NCI-H2081 treated with DMSO at 0.1 percent for 48 hours (cell line): ENCODE measurements around the gene CIITA.
"Not testable (repeated sequence)": the region's sequence is repeated elsewhere in the genome, so short reads cannot be mapped to it uniquely, and the experiment has no call there.

Experiments used
- DNase-seq: peaks from one replicate; lab custom pipeline; 2025; lab: John Stamatoyannopoulos, UW

CIITA gene, protein sequence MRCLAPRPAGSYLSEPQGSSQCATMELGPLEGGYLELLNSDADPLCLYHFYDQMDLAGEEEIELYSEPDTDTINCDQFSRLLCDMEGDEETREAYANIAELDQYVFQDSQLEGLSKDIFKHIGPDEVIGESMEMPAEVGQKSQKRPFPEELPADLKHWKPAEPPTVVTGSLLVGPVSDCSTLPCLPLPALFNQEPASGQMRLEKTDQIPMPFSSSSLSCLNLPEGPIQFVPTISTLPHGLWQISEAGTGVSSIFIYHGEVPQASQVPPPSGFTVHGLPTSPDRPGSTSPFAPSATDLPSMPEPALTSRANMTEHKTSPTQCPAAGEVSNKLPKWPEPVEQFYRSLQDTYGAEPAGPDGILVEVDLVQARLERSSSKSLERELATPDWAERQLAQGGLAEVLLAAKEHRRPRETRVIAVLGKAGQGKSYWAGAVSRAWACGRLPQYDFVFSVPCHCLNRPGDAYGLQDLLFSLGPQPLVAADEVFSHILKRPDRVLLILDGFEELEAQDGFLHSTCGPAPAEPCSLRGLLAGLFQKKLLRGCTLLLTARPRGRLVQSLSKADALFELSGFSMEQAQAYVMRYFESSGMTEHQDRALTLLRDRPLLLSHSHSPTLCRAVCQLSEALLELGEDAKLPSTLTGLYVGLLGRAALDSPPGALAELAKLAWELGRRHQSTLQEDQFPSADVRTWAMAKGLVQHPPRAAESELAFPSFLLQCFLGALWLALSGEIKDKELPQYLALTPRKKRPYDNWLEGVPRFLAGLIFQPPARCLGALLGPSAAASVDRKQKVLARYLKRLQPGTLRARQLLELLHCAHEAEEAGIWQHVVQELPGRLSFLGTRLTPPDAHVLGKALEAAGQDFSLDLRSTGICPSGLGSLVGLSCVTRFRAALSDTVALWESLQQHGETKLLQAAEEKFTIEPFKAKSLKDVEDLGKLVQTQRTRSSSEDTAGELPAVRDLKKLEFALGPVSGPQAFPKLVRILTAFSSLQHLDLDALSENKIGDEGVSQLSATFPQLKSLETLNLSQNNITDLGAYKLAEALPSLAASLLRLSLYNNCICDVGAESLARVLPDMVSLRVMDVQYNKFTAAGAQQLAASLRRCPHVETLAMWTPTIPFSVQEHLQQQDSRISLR

GRCh38 chr16:10876799-10877341 is at the start of gene CIITA:
CIITA (plus strand) TSS chr16:10877202; CDS start chr16:10877331, 129 bp downstream.
- DNase-seq = no peak

DNA sequence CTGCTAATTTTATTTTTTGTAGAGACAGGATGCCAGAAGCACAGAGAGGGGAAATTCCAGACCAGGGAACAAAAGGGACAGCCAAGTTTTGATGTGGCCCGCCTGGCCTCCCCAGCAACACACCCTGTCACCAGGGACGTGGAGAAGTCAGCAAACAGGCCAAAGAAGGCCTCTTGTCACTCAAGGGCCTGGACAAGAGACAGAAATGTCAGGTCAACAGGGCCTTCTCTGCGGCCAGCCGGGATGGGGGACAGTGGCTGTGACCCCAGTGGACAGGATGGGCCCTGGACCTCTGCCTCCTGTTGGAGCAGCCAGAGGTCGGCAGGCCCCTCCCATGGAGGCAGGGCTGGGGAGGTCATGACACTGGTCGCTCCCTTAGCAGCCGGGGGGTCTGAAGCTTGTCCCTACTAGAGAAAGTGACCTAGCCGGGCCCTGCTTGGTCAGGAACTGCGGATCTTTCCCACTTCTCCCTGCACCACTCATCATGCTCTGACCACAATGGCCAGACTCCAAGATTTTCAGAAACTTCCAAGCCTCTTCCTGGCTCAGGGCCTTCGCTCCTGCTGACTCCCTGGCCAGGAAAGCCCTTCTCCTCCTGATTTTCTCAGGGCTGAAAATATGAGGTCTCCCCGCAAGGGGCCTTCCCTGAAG is 49.2 kb upstream of the CIITA start:
- no peak for DNase-seq

DNA sequence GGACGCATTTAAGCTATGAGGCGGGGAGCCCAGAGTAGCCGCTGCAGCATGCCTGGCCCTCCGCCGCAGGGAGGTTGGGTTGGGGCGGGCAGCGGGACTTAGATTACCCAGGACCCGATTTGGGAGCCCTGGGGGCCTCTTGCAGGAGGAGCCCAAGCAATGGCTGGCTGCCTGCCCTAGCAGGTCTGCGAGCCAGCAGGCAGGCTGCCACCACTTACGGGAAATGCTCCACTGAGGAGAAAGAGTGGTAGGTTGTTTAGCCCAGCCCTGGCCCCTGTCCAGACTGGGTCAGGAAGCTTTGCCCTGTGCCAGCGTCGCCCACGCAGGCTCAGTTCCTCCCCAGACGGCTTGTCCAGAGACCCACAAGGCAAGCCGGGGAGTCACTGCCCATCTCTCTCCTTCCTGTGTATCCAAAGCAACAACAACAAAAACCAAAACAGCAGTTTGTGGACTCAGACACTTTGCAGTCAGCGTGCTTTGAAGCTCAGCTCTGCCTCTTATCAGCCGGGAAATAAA is 48.1 kb upstream of the CIITA start:
- no peak for DNase-seq

GRCh38 chr16:10829390-10830098 is 47.5 kb upstream of the CIITA start:
- DNase-seq = not testable (repeated sequence)

DNA sequence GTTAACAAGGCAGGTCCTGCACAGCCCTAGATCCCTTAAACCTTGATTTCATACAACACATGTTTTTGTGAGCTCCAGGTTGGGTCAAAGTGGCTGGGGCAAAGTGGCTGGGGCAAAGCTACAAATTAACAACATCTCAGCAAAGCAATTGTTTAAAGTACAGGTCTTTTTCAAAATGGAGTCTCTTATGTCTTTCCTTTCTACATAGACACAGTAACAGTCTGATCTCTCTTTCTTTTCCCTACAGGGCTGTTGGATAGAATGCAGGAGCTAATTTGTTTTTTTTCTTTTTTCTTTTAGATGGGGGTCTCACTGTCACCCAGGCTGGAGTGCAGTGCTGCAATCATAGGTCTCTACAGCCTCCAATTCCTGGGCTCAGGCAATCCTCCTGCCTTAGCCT is 46.8 kb upstream of the CIITA start:
- not testable (repeated sequence) for DNase-seq

DNA sequence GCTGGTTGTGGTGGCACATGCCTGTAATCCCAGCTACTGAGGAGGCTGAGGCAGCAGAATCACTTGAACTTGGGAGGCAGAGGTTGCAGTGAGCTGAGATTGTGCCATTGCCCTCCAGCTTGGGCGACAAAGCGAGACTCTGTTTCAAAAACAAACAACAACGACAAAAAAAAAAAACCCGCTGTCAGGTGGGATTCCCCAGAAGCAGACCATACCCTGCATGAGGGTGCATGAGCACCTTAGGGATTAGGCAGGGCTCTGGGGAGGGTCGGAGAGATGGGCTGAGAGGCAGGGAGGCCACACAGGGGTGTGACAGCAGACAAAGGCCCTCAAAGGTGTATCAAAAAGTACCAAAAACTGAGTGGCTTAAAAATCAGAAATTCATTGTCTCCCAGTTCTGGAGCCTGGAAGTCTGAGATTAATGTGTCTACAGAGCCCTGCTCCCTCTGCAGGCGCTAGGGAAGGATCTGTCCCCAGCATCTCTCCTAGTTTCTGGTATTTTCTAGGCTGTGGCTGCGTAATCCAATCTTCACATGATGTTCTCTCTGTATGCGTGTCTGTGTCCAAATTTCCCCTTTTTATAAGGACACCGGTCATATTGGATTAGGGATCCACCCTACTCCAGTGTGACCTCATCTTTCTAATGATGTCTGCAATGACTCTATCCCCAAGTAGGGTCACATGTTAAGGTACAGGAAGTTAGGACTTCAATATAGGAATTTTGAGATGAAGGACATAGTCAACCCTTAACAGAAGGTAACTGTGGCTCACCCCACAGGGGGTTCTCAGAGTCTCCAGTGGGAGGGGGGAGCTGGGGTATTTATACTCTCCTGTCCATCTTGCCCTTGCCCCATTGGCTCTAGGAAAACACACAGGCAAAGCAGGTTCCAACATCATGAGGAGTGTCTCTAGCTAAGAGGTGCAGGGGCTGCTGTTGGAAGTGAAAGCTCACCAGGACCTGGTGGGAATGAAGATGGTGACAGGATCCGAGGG is 44.8 kb upstream of the CIITA start:
- no peak for DNase-seq

DNA sequence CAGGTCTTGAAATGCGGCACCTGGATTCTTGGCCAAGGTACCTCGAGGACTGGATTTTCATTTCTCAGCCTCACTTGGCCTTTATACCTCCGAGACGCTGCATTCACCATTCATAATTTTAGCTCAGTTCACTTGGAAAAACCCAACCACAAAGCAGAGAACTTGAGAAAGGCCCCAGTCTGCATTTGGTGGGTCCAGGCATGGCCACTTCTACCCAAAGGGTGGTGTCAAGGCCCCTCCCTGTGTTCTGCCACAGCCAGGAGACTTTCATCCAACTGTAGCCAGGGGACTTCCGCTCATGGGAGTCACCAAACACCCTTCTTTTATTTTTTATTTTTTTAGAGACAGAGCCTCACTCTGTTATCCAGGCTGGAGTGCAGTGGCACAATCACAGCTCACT is 43.7 kb upstream of the CIITA start:
- DNase-seq = no peak

- DNase-seq = no peak
Measured at GRCh38 chr16:10834130-10834529, 42.9 kb upstream of the CIITA start.

- DNase-seq = no peak
Measured at GRCh38 chr16:10834766-10835165, 42.2 kb upstream of the CIITA start.

DNA sequence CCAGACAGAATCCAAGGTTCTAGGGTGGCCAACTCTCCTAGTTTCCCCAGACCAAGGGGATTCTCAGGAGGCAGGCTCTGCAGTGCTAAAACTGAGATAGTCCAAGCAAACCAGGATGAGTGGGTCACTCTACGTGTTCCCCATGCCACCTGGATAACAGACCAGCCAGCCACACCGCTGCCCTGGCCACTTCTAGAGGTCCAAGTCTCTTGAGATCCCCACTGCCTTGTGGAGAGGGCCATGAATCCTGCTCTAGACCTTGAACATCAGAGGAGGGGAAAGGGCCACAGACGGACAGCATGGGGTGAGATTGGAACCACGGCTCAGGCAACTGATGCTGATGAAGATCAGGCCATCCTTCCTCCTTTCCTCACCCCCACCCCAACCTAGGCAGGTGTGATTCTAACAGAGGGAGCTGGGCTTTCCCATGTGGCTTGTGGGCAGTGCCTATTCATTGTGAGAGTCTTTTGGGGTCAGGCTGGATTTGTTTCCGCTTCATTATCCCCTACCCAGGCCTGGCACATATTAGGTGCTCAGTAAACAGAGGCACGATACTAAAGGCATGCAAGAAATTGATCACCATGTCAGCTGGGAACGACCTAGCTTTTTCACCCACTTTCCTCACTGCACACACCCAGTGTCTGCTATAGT is 41.6 kb upstream of the CIITA start:
- DNase-seq = no peak

DNA sequence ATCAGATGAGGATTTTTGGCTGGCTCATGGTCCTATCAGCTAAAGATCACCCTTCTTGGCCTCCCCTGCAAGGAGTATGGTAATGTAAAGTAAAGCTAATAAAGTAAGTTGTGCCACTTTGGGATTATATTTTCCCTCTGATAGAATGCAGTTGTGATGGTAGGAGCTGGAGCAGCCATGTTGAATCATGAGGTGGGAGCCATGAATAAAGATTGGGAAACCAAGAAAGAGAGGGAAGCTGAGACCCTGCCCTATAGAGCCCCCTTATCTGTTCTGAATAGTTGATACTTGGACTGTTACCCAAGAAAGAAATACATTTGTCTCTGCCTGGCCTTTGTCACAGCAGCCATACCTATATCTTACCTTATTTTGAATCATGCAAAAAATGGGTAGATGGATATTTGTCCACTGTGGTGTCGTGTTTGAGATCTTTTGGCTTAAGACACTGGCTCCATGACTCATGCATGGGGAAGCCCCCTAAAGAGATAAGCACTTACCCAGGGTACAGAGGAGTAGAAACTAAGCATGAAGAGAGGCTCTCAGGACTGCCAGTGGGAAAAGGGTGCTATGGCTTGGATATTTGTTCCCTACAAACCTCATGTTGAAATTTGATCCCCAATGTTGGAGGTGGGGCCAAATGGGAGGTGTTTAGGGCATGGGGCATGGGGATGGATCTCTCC is 40.7 kb upstream of the CIITA start:
- no peak for DNase-seq

GRCh38 chr16:10838621-10839278 is 38.3 kb upstream of the CIITA start:
- no peak for DNase-seq

- DNase-seq = no peak
Measured at GRCh38 chr16:10839279-10839666, 37.7 kb upstream of the CIITA start.

DNA sequence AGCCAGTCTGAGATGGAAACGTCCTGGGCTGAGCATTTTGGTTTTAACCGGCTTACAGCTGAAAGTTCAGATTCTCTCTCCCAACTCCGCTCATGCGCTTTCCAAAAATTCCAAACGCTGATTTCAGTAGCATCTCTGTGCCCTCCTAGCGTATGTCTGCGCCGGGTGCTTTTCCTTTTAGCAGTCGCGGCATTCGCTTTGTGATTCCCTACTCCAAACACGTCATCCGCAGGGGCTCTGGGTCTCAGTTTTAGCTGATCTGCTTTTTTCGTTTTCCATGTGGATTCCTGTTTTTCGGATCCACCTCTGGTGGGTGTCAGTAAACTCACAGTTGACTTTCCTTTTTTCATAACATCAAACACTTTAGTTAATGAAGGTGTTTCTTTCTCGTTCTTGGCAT is 36.3 kb upstream of the CIITA start:
- DNase-seq = no peak

DNA sequence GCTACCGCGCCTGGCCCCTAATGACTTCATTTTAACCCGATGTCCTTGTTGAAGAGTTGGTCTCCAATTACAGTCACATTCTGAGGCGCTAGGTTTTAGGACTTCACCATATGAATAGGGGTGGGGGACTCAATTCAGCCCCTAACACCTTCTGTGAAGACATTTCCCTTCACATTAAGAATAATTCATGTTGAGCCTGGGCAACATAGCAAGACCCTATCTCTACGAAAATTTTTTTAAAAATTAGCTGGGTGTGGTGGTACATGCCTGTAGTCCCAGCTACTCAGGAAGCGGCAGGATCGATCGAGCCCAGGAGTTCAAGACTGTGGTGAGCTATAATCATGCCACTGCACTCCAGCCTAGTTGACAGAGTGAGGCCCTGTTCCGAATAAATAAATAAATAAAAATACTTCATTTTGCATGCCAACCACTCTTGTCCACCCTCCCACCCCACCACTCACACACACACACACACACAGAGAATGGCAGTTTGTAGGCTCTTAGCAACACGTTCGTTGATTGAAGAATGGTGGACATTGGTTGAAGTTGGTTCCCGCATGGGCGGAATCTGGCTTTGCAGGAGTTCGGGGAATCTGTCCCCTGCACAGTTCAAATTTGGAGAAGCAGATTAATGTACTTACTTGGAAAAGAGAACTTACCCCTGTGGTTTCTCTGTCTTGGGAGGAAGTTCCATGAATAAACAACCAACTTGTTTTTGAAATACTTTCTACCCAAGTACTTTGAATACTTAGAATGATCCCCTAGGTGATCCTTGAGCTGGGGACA is 30.6 kb upstream of the CIITA start:
- no peak for DNase-seq

GRCh38 chr16:10847176-10847575 is 29.8 kb upstream of the CIITA start:
- DNase-seq = no peak
